K562 (cell line): ENCODE results near the gene MCAM. TPM values are rescaled to one million over a fixed set of nuclear protein-coding genes. Genes with fewer than 3 reads are reported as not detected.

Experiments used
- ATAC-seq: fragments of 200-7000 bp; cut with Tn5 transposase; 3 replicates; pipeline ENCODE4 v1.9.1; 2020; ENCODE audit warnings: moderate library complexity
- BruUV-seq: library from RNA; stranded (reverse); fragments of 400-500 nt; replicated peaks from 2 replicates; lab custom pipeline; 2021; lab: Mats Ljungman, UMichigan
- CTCF ChIA-PET: fragments of 300-600 bp; formaldehyde crosslinking; extraction: SDS; loops from one replicate; lab custom pipeline; 2021; ENCODE audit warnings: low intra/inter-chr PET ratio; lab: Yijun Ruan, JAX
- POLR2A ChIA-PET: fragments of 300-600, 350-650 bp; sonication (Branson Sonifier 250); formaldehyde crosslinking; extraction: SDS; loops from one replicate; lab custom pipeline; 2021; ENCODE audit warnings: antibody characterized with exemption, inconsistent platforms; lab: Yijun Ruan, JAX
- DNase-seq, 4 experiments: peaks; one replicate each; pipeline versions ENCODE4 v3.0.0 to v3.0.0-alpha.2; 2011 to 2018; ENCODE audit warnings: low spot score in 3 of 4, mixed read lengths in 3 of 4; ENCODE audit errors: extremely low read depth in 1 of 4
- FAIRE-seq: peaks from 2 replicates; lab custom pipeline; 2011; peaks lifted over from hg19 to GRCh38; lab: Jason Lieb, UNC
- H2AFZ ChIP-seq: 2 replicates; pipeline ENCODE4 v1.6.0; 2011; ENCODE audit warnings: low read depth, low read length, control low read depth, inconsistent platforms
- H3K27ac ChIP-seq: fragments of 200-600 bp; 3 replicates; pipeline ENCODE4 v1.8.0; 2011; ENCODE audit warnings: low read depth, mild to moderate bottlenecking, control low read depth, inconsistent platforms, low read length, moderate library complexity, mixed read lengths; ENCODE audit errors: extremely low read depth
- H3K27me3 ChIP-seq, 2 experiments: fragments of 300-600 bp in 1 of 2; 2 replicates in 1 of 2; 3 replicates in 1 of 2; pipeline versions ENCODE4 v1.6.0 to v1.8.0; 2011; ENCODE audit warnings: inconsistent platforms in 2 of 2, low read length in 2 of 2, mild to moderate bottlenecking in 1 of 2, mixed read lengths in 1 of 2, moderate library complexity in 1 of 2; ENCODE audit not compliant: control insufficient read depth in 2 of 2, insufficient read depth in 2 of 2
- H3K36me3 ChIP-seq: fragments of 300-600 bp; 3 replicates; pipeline ENCODE4 v1.8.0; 2011; ENCODE audit warnings: mild to moderate bottlenecking, low read length, inconsistent platforms; ENCODE audit not compliant: control insufficient read depth, insufficient read depth
- H3K4me1 ChIP-seq, 2 experiments: fragments of 200-600 bp in 1 of 2; replicated peaks in 1 of 2; 2 replicates in 1 of 2; 3 replicates in 1 of 2; pipeline versions ENCODE4 v1.5.1 to v1.8.0; 2011; ENCODE audit warnings: inconsistent platforms in 2 of 2, low read length in 2 of 2, mild to moderate bottlenecking in 1 of 2, mixed read lengths in 1 of 2, moderate library complexity in 1 of 2; ENCODE audit not compliant: control insufficient read depth in 2 of 2, insufficient read depth in 2 of 2
- H3K4me2 ChIP-seq: 2 replicates; pipeline ENCODE4 v1.6.1; 2011; ENCODE audit warnings: low read length, control low read depth, inconsistent platforms, mixed read lengths; ENCODE audit not compliant: insufficient read depth
- H3K4me3 ChIP-seq: fragments of 200-600 bp; sonication (generic), shearing (Covaris generic); 2 replicates; pipeline ENCODE4 v1.5.1; 2016; ENCODE audit warnings: control low read depth, inconsistent platforms
- H3K79me2 ChIP-seq: fragments of 200-600 bp; 3 replicates; pipeline ENCODE4 v1.8.0; 2011; ENCODE audit warnings: low read length, inconsistent platforms; ENCODE audit not compliant: control insufficient read depth, insufficient read depth
- H3K9ac ChIP-seq, 2 experiments: 2 replicates each; pipeline versions ENCODE4 v1.6.0 to v1.6.1; 2011; ENCODE audit warnings: low read depth in 2 of 2, low read length in 2 of 2, control low read depth in 1 of 2, inconsistent platforms in 1 of 2, mild to moderate bottlenecking in 1 of 2, mixed read lengths in 1 of 2; ENCODE audit not compliant: insufficient read depth in 1 of 2
- H3K9me1 ChIP-seq: one replicate; pipeline ENCODE4 v1.6.0; 2011; ENCODE audit warnings: inconsistent platforms, mild to moderate bottlenecking, low read length, moderate library complexity; ENCODE audit not compliant: control insufficient read depth, insufficient read depth
- H3K9me3 ChIP-seq: replicated peaks from 2 replicates; pipeline ENCODE4 v1.5.1; 2011; ENCODE audit warnings: low read depth, low read length, inconsistent platforms; ENCODE audit not compliant: control insufficient read depth, insufficient read depth
- H4K20me1 ChIP-seq: replicated peaks from 2 replicates; pipeline ENCODE4 v1.6.1; 2011; ENCODE audit warnings: low read length, inconsistent platforms, mixed read lengths; ENCODE audit not compliant: control insufficient read depth, insufficient read depth
- ARID1B ChIP-seq: fragments of 450-650 bp; IDR thresholded peaks from 2 replicates; pipeline ENCODE4 v1.6.1; 2016; ENCODE audit warnings: antibody characterized with exemption, mild to moderate bottlenecking, inconsistent platforms
- EGR1 ChIP-seq: fragments of 450-650 bp; conservative IDR thresholded peaks from 2 replicates; pipeline ENCODE4 v1.6.1; 2017; ENCODE audit warnings: mild to moderate bottlenecking
- GABPA ChIP-seq: fragments of 200-800 bp; sonication (Bioruptor generic); conservative IDR thresholded peaks from 2 replicates; pipeline ENCODE4 v1.6.1; 2016; ENCODE audit warnings: low read depth, missing genetic modification characterization, missing compliant biosample characterization
- KLF10 ChIP-seq: fragments of 250-450 bp; sonication (Bioruptor Pico); IDR thresholded peaks from 2 replicates; pipeline ENCODE4 v1.6.1; 2021; ENCODE audit warnings: matching md5 sums
- POLR2H ChIP-seq: IDR thresholded peaks from 2 replicates; pipeline ENCODE4 v1.6.1; 2016; ENCODE audit warnings: missing genetic modification characterization, low read depth, mild to moderate bottlenecking, control low read depth, missing compliant biosample characterization, moderate library complexity
- RAD51 ChIP-seq: fragments of 450-650 bp; IDR thresholded peaks from 2 replicates; pipeline ENCODE4 v1.7.1; 2016; ENCODE audit warnings: low read depth, mild to moderate bottlenecking, borderline replicate concordance
- TARDBP ChIP-seq: fragments of 450-650 bp; IDR thresholded peaks from 2 replicates; pipeline ENCODE4 v1.6.1; 2016
- UBTF ChIP-seq, 2 experiments: IDR thresholded peaks; 2 replicates each; pipeline ENCODE4 v1.6.1; 2012; ENCODE audit warnings: improper control_type of control experiment in 2 of 2, low read depth in 2 of 2, low read length in 2 of 2, borderline replicate concordance in 1 of 2
- VEZF1 ChIP-seq: fragments of 200-800 bp; sonication (Bioruptor generic); IDR thresholded peaks from 2 replicates; pipeline ENCODE4 v1.6.1; 2017; ENCODE audit warnings: missing genetic modification characterization, missing compliant biosample characterization
- WGBS: fragments of 100-300 bp; shearing (Covaris generic); methylation state at CpG from one replicate; pipeline ENCODE4 v1.1.6; 2016; ENCODE audit warnings: low coverage, mixed read lengths; ENCODE audit not compliant: insufficient coverage; ENCODE audit errors: missing lambda C conversion rate; 5-methylcytosine and 5-hydroxymethylcytosine counted together
- in situ Hi-C: fragments of 300-500 bp; cut with MboI; formaldehyde crosslinking; loops from 4 replicates; pipeline ENCODE4 v1.15.0; 2018; ENCODE audit warnings: inconsistent platforms, mixed read lengths
- intact Hi-C: fragments of 100-400 bp; cut with micrococcal nuclease; formaldehyde crosslinking; loops from 2 replicates; pipeline ENCODE4 v1.14.2; 2022
- polyA plus RNA-seq, 8 experiments: library from polyadenylated mRNA; depleted of rRNA in 4 of 8; stranded (reverse) in 5 of 8; unstranded in 3 of 8; fragments of >200 nt; fragmentation: Nextera tagmentation in 2 of 8; fragmentation: Illumina TruSeq in 1 of 8; extraction: Ambion mirVana in 2 of 8; extraction: Trizol in 1 of 8; gene quantifications; 2 replicates each; pipeline versions ENCODE4 v1.2.1 to v1.2.3, GENCODE V29; 2011 to 2014; ENCODE audit warnings: inconsistent platforms in 1 of 8, missing spikeins in 1 of 8
- total RNA-seq, 7 experiments: library from RNA; depleted of rRNA in 6 of 7; stranded (reverse); fragments of >200 nt in 6 of 7; fragmentation: Illumina TruSeq in 2 of 7; extraction: Trizol in 2 of 7; gene quantifications; 2 replicates each; pipeline versions ENCODE4 v1.2.1 to v1.2.3, GENCODE V29; 2011 to 2021; ENCODE audit warnings: low replicate concordance in 1 of 7
- TF ChIP-seq, protein P1 (sequence below): fragments of 200-800 bp; sonication (Bioruptor generic); IDR thresholded peaks from 2 replicates; pipeline ENCODE4 v1.6.1; 2017; ENCODE audit warnings: missing genetic modification characterization, missing compliant biosample characterization

The MCAM gene
- total and polyA plus RNA-seq, 9 of the 15 experiments (the other 6 are each of a cell fraction or from before 2014, with no cell fraction given), result 14.7 to 118 (median 53.6) TPM

DNA sequence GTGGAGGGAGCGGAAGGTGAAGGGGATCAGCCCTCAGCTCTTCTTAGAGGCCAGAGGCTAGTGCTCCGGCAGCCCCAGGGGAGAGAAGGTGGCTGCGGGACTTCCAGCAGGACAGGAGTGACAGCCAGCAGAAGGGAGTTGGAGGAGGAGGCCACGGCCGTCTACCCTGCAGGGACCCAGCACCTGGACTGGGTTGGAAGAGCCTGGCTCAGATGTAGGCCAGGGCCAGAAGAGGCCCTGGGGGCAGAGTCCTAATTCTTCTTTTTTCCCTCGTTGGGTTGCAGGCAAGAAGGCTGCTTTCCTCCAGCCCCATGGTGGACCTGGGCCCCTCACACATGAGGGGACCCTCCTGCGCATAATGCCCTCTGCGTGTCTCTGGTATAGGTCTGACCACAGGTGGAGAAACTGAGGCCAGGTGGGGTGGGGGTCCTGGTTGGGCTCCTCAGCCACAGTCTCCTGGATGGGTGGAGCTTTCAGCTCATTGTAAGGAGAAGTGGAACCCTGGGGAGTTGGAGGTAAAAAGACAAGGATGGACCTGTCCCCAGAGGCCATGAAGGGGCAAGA is 2.3 kb upstream of the MCAM start (continued):
- no peak for TF ChIP-seq RAD51

DNA sequence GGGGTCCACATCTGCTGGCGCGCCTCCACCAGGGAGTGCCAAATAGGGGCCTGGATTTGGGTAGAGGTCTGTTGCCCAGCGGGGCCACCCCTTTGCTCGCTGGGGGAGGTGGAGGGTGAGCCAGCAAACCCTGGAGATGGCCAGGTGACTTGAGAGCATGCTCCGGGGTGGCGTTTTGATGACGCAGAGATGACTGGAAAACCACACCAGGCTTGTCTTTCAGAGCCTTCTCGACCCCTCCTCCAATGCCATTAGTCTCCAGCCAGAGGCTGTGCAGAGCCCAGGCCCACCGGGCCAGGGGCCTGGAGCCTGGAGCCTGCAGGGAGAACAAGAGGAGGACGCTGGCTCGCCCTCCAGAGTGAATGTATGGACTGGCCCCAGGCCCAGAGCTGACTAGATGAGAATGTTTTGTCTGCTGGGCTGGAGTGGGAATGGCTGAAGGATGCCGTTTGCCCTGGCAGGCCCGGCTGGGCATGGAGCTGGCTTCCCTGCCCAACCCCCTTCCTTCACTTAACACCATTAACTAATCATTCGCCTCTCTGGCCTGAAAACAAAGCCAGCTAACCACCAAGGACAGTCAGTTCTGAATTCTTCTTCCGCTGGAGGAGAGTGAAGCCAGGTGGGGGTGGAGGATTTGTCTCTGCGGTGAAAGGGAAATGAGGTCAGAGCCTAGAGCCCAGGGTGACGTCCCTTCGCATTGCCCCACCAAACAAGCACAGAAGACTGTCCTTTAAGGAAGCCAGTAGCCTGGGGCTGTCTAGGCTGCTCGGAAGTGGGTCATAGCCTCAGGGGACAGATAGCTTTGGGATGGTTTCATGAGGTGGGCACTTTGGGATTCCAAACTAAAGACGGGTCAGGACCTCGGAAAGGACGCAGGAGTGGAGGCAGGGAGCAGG is 1.6 kb upstream of the MCAM start:
- Histone ChIP-seq H3K4me1 (peaks cover 50 to 82% of the 10 kb centered on the region in 2 experiments), H3K27ac (peak overlapping the region; percentile 93), H3K79me2 (peaks cover 29% of the 10 kb centered on the region; the same call in 2 of the 3 replicates), H2AFZ (peak overlapping the region; percentile 65), H3K4me2 (peak overlapping the region; percentile 92), H3K36me3 (peaks cover 16% of the 10 kb centered on the region; the same call in 2 of the 3 replicates), H3K9ac (peak overlapping the region; percentile 79 to 91), H3K9me3 (no peaks in the 10 kb centered on the region), H4K20me1 (0 out of 2 replicates have a peak, but pooled peaks cover 6% of the 10 kb centered on the region), H3K4me3 (peak overlapping the region; percentile 48), H3K27me3 (no peaks in the 10 kb centered on the region; a peak in 1 of 5 replicates), H3K9me1 (no peaks in the 10 kb centered on the region)
- ChIA-PET POLR2A (interaction anchor here (0.5 to 5.1 kb wide), 9 partner anchors 12 to 224 kb away, joined by 3 to 22 read pairs (median 4); a partner anchor contains a TSS), CTCF (no interaction called here)
- in situ Hi-C loops (no loop called here), intact Hi-C loops (loop anchor here (2.0 to 5.0 kb wide), 2 partner anchors 112 to 406 kb away; partner anchors contain the start of gene CBL)
- FAIRE-seq (peak; percentile 91), DNase-seq (peak in 3 of 4 experiments; percentile 49 to 89 (median 81)), ATAC-seq (peak; percentile 61)
- no TSS peak for BruUV-seq
- WGBS, result 10% methylated on average over 20 of the region's 22 CpGs
- peak; percentile 90 for TF ChIP-seq GABPA
- TF ChIP-seq UBTF (IDR thresholded peaks at IDR 0.05; ENCODE audit: borderline replicate concordance in 1 of 2, low read depth in 2 of 2, low read length in 2 of 2), result peak in 1 of 2 experiments; percentile 52; a peak in 1 of 4 replicates
- 0 out of 2 replicates have a peak, but pooled peaks have one; percentile 13 for TF ChIP-seq EGR1
- peak; percentile 28; the same call in 1 of the 2 replicates for TF ChIP-seq ARID1B
- TF ChIP-seq KLF10, result no peak
- TF ChIP-seq VEZF1, result peak; percentile 62
- TF ChIP-seq, protein P1, sequence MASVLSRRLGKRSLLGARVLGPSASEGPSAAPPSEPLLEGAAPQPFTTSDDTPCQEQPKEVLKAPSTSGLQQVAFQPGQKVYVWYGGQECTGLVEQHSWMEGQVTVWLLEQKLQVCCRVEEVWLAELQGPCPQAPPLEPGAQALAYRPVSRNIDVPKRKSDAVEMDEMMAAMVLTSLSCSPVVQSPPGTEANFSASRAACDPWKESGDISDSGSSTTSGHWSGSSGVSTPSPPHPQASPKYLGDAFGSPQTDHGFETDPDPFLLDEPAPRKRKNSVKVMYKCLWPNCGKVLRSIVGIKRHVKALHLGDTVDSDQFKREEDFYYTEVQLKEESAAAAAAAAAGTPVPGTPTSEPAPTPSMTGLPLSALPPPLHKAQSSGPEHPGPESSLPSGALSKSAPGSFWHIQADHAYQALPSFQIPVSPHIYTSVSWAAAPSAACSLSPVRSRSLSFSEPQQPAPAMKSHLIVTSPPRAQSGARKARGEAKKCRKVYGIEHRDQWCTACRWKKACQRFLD (CRISPR knock-in tag), result peak; percentile 17; the same call in 1 of the 2 replicates
- TF ChIP-seq POLR2H (tag), result peak; percentile 84
- TF ChIP-seq TARDBP, result peak; percentile 72; the same call in 1 of the 2 replicates
